NCI-H2107 treated with DMSO at 0.1 percent for 48 hours (cell line): ENCODE data around the gene LASP1NB.
"Not testable (repeated sequence)": the region's sequence is repeated elsewhere in the genome, so short reads cannot be mapped to it uniquely, and the experiment has no call there.

Source experiments
- DNase-seq: peaks from one replicate; lab custom pipeline; 2025; ENCODE audit not compliant: unreplicated experiment; lab: John Stamatoyannopoulos, UW

The LASP1NB gene

GRCh38 chr17:38916771-38917170, 8.6 kb upstream of the LASP1NB start:
- no peak for DNase-seq

DNA sequence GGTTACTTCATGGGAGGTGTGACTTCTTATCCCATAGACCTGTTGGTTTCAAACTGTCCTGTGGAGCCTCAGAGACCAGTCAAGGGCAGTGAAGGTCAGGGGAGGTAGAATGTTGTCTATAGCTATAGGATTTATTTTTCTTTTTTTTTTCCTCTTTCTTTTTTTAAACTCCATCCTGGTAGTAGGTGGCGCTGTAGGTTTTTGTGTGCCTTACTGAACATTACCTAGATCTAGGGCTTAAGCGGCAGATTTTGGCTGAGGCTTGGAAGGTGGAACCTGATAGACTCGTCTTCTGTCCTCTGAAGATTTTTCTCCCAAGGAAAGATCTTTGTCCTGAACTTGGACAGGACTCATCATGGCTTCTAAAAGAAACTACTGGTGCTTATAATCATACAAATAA, 8.2 kb upstream of the LASP1NB start:
- no peak for DNase-seq

- no peak for DNase-seq
Measured at GRCh38 chr17:38918129-38918913, 7.1 kb upstream of the LASP1NB start.

GRCh38 chr17:38918916-38919315, 6.5 kb upstream of the LASP1NB start:
- no peak for DNase-seq

DNA sequence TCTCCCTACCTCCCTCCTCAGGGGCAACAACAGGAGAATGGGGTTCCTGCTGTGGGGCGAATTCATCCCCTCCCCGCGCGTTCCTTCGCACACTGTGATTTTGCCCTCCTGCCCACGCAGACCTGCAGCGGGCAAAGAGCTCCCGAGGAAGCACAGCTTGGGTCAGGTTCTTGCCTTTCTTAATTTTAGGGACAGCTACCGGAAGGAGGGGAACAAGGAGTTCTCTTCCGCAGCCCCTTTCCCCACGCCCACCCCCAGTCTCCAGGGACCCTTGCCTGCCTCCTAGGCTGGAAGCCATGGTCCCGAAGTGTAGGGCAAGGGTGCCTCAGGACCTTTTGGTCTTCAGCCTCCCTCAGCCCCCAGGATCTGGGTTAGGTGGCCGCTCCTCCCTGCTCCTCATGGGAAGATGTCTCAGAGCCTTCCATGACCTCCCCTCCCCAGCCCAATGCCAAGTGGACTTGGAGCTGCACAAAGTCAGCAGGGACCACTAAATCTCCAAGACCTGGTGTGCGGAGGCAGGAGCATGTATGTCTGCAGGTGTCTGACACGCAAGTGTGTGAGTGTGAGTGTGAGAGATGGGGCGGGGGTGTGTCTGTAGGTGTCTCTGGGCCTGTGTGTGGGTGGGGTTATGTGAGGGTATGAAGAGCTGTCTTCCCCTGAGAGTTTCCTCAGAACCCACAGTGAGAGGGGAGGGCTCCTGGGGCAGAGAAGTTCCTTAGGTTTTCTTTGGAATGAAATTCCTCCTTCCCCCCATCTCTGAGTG, 5.9 kb upstream of the LASP1NB start:
- DNase-seq = no peak

DNA sequence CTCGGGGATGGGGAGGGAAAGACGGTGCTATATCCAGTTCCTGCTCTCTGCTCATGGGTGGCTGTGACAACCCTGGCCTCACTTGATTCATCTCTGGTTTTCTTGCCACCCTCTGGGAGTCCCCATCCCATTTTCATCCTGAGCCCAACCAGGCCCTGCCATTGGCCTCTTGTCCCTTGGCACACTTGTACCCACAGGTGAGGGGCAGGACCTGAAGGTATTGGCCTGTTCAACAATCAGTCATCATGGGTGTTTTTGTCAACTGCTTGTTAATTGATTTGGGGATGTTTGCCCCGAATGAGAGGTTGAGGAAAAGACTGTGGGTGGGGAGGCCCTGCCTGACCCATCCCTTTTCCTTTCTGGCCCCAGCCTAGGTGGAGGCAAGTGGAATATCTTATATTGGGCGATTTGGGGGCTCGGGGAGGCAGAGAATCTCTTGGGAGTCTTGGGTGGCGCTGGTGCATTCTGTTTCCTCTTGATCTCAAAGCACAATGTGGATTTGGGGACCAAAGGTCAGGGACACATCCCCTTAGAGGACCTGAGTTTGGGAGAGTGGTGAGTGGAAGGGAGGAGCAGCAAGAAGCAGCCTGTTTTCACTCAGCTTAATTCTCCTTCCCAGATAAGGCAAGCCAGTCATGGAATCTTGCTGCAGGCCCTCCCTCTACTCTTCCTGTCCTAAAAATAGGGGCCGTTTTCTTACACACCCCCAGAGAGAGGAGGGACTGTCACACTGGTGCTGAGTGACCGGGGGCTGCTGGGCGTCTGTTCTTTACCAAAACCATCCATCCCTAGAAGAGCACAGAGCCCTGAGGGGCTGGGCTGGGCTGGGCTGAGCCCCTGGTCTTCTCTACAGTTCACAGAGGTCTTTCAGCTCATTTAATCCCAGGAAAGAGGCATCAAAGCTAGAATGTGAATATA, 4.8 kb upstream of the LASP1NB start:
- no peak for DNase-seq

DNA sequence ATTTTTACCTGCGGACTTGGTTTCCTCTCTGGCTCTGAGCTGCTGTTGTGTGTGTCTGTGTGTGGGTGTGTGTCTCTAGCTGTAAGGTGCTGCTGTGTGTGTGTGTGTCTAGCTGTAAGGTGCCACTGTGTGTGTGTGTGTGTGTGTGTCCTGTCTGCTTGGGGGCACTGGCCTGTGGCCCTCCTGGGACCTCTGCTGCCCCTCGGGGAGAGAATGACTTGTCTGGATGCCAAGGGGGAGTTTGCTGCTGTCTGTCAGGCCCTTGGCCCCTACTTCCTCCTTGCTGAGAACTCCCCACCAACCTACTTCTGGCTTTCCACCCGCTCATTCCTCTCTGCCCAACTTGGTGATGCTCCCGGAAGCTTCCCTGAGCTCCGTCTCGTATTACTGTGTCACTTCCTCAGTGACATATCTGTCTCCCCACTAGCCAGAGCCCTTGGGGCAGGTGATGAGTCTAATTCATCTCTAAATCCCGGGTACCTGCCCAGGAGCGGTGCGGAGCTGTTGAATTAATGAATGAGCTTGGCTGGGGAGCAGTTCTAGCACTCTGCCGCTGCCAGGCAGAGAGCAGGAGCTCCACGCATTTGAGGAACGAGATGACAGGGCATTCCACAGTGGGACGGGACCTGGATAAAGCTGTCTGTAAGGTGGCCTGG, 3.5 kb upstream of the LASP1NB start:
- DNase-seq = no peak

DNA sequence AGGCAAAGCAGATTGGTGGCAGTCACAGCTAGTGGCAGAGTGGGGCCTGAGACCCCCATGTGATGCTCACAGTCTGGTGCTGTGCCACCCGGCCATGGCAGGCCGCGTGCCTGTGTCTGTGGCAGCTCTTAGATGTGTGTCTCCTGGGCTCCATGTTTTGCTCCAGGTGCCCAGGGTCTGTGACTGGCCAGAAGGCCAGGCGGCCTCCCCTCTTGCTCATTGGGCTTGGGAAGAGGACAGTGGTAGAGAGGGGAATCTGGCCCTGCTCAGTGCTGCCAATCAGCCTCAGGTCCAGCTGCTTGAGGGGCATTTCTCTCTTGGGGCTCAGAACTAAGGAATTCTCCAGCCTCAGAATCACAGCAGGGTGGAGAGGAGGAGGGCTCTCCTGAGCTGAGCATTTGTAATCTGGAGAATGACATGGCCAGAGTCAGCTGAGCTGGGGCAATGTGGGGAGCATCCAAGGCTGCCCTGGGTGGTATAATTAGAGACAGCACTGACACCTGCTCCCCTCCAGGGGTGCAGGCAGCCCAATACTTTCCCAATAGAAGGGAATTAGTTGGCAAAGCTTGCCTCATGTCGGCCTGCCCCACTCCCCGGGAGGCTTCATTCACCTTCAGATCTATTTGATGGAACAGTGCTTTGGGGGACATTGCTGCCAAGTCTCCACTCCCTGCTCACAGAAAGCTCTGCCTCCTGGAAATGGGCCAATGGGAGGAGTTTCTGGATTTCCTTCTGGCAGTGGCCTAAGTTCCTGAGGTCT, 2.7 kb upstream of the LASP1NB start:
- DNase-seq = no peak

GRCh38 chr17:38926293-38927070, 1.1 kb downstream of the LASP1NB start:
- DNase-seq = no peak

- DNase-seq = not testable (repeated sequence)
Measured at GRCh38 chr17:38930782-38931181, 5.4 kb downstream of the LASP1NB start.

GRCh38 chr17:38933962-38934361, 8.5 kb downstream of the LASP1NB start:
- not testable (repeated sequence) for DNase-seq

DNA sequence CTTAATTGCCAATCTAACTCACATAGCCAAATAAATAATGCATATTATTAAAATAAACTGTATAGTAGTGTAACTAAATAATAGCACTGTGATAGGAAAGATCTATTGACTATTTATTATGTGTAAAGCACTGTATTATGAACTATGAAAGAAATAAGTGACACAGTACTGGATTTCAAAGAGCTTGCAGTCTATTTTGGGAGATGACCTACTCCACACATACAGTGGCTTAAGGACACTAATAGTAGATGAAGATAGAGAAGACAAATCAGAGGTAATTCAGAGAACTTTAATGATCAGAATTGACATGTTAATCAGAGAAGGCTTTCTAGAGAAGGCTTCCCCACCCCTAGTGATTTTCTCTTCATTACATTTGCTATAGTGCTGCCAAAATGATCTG, 14.6 kb downstream of the LASP1NB start:
- no peak for DNase-seq

GRCh38 chr17:38940404-38940803, 15.0 kb downstream of the LASP1NB start:
- DNase-seq = no peak

GRCh38 chr17:38942696-38943334, 17.4 kb downstream of the LASP1NB start:
- DNase-seq = no peak

- no peak for DNase-seq
Measured at GRCh38 chr17:38943607-38944006, 18.2 kb downstream of the LASP1NB start.

- DNase-seq = no peak
Measured at GRCh38 chr17:38947189-38947588, 21.8 kb downstream of the LASP1NB start.

GRCh38 chr17:38953800-38954199, 28.4 kb downstream of the LASP1NB start:
- DNase-seq = not testable (repeated sequence)

- DNase-seq = no peak
Measured at GRCh38 chr17:38958326-38958725, 32.9 kb downstream of the LASP1NB start.

DNA sequence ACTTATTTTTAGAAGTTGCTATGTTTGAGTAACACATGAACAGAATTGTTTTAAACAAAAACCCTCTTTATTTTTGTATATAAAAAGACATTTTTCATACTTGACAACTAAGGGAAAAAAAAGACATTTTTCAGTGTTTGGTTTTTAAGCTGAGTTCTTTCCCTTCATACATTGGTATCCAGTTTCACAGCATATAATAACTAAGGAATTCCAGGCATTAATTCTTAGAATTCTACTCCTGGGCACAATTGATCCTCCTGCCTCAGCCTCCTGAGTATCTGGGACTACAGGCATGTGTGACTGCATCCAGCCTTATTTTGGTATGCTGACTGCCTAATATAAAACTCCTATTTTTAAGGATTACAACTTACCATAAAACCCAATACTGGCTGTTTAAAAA, 33.3 kb downstream of the LASP1NB start:
- no peak for DNase-seq
